HCT116 (cell line): Measurements from ENCODE around the gene CD33. TPM values are rescaled to one million over a fixed set of nuclear protein-coding genes. Genes with fewer than 3 reads are reported as not detected.

ENCODE experiments used
- ATAC-seq: fragments of 200-7000 bp; cut with Tn5 transposase; 2 replicates; pipeline ENCODE4 v1.9.1; 2020; ENCODE audit warnings: mild to moderate bottlenecking, moderate library complexity
- BruUV-seq: library from RNA; stranded (reverse); fragments of 400-500 nt; replicated peaks from 2 replicates; lab custom pipeline; 2021; lab: Mats Ljungman, UMichigan
- CTCF ChIA-PET: fragments of 300-600 bp; sonication (Branson Sonifier 250); formaldehyde crosslinking; loops from one replicate; lab custom pipeline; 2021; ENCODE audit warnings: antibody characterized with exemption; lab: Charles Lee
- POLR2A ChIA-PET: fragments of 300-600, 350-600 bp; sonication (Branson Sonifier 250); formaldehyde crosslinking; loops from one replicate; lab custom pipeline; 2021; ENCODE audit warnings: antibody characterized with exemption; lab: Charles Lee
- RAD21 ChIA-PET, 2 experiments: fragments of 300-600 bp; sonication (Branson Sonifier 250); formaldehyde crosslinking; loops; one replicate each; lab custom pipeline; 2023; ENCODE audit warnings: low total read pairs in 2 of 2; ENCODE audit not compliant: uncharacterized antibody in 2 of 2, unreplicated experiment in 2 of 2, low non-redundant PET in 1 of 2; lab: Charles Lee
- DNase-seq: peaks from one replicate; pipeline ENCODE4 v3.0.0-alpha.2; 2010; ENCODE audit warnings: low read depth, low spot score
- H2AFZ ChIP-seq: fragments of 200-600 bp; shearing (Covaris generic), sonication (generic); 2 replicates; pipeline ENCODE4 v1.6.1; 2017; ENCODE audit warnings: low read depth, mixed run types, mixed read lengths, antibody characterized with exemption, low read length; ENCODE audit not compliant: poor library complexity, severe bottlenecking
- H3K27ac ChIP-seq: 2 replicates; pipeline ENCODE4 v1.5.1; 2012; ENCODE audit warnings: low read depth, low read length
- H3K27me3 ChIP-seq: fragments of 200-600 bp; sonication (generic); 2 replicates; pipeline ENCODE4 v1.6.1; 2016; ENCODE audit warnings: mixed run types, low read length, mixed read lengths; ENCODE audit not compliant: insufficient read depth
- H3K36me3 ChIP-seq, 2 experiments: fragments of 200-500 bp in 1 of 2; fragments of 200-600 bp in 1 of 2; sonication (Bioruptor generic) in 1 of 2; sonication (generic) in 1 of 2; 2 replicates each; pipeline versions ENCODE4 v1.5.1 to v1.6.1; 2014 to 2016; ENCODE audit warnings: low read length in 2 of 2, inconsistent platforms in 1 of 2, mixed read lengths in 1 of 2, mixed run types in 1 of 2; ENCODE audit not compliant: insufficient read depth in 2 of 2, control insufficient read depth in 1 of 2
- H3K4me1 ChIP-seq, 2 experiments: fragments of 200-600 bp in 1 of 2; sonication (generic) in 1 of 2; 2 replicates each; pipeline versions ENCODE4 v1.5.1 to v1.6.1; 2012 to 2017; ENCODE audit warnings: low read length in 2 of 2, inconsistent platforms in 1 of 2, mild to moderate bottlenecking in 1 of 2, mixed read lengths in 1 of 2, mixed run types in 1 of 2, moderate library complexity in 1 of 2; ENCODE audit not compliant: insufficient read depth in 2 of 2, control insufficient read depth in 1 of 2
- H3K4me2 ChIP-seq: fragments of 200-600 bp; sonication (generic); 2 replicates; pipeline ENCODE4 v1.6.1; 2017; ENCODE audit warnings: mixed run types, low read length, mixed read lengths
- H3K4me3 ChIP-seq, 2 experiments: fragments of 200-600 bp in 1 of 2; sonication (generic) in 1 of 2; replicated peaks in 1 of 2; 2 replicates each; pipeline ENCODE4 v1.5.1; 2011 to 2016; ENCODE audit warnings: low read length in 2 of 2, control low read depth in 1 of 2, low read depth in 1 of 2, mild to moderate bottlenecking in 1 of 2, mixed read lengths in 1 of 2, mixed run types in 1 of 2
- H3K79me2 ChIP-seq: fragments of 200-600 bp; sonication (generic); 2 replicates; pipeline ENCODE4 v1.6.1; 2017; ENCODE audit warnings: mild to moderate bottlenecking, mixed run types, low read length, moderate library complexity, mixed read lengths; ENCODE audit not compliant: insufficient read depth
- H3K9ac ChIP-seq: fragments of 200-600 bp; sonication (generic); 2 replicates; pipeline ENCODE4 v1.6.1; 2016; ENCODE audit warnings: low read length, mixed read lengths
- H3K9me2 ChIP-seq: fragments of 200-600 bp; sonication (generic), shearing (Covaris generic); 2 replicates; pipeline ENCODE4 v1.6.1; 2017; ENCODE audit warnings: mixed run types, mild to moderate bottlenecking, moderate library complexity; ENCODE audit not compliant: insufficient read depth
- H3K9me3 ChIP-seq, 2 experiments: fragments of 200-500 bp in 1 of 2; fragments of 200-600 bp in 1 of 2; sonication (Bioruptor generic) in 1 of 2; sonication (generic) in 1 of 2; 2 replicates each; pipeline ENCODE4 v1.6.1; 2014 to 2017; ENCODE audit warnings: low read length in 2 of 2, mixed read lengths in 2 of 2, inconsistent platforms in 1 of 2, low read depth in 1 of 2, mild to moderate bottlenecking in 1 of 2, mixed run types in 1 of 2, moderate library complexity in 1 of 2; ENCODE audit not compliant: control insufficient read depth in 1 of 2, insufficient read depth in 1 of 2
- H4K20me1 ChIP-seq: fragments of 200-600 bp; sonication (generic), shearing (Covaris generic); 2 replicates; pipeline ENCODE4 v1.6.1; 2017; ENCODE audit warnings: mixed run types, mild to moderate bottlenecking, moderate library complexity; ENCODE audit not compliant: insufficient read depth
- EZH2phosphoT487 ChIP-seq: fragments of 200-600 bp; IDR thresholded peaks from 2 replicates; pipeline ENCODE4 v1.6.1; 2018; ENCODE audit warnings: antibody characterized with exemption, borderline replicate concordance
- JUND ChIP-seq: IDR thresholded peaks from 2 replicates; pipeline ENCODE4 v1.6.1; 2012
- POLR2AphosphoS5 ChIP-seq: IDR thresholded peaks from 2 replicates; pipeline ENCODE4 v1.6.1; 2011; ENCODE audit warnings: mild to moderate bottlenecking, low read depth, low read length, moderate library complexity
- RAD21 ChIP-seq: IDR thresholded peaks from 2 replicates; pipeline ENCODE4 v1.6.1; 2012; ENCODE audit warnings: low read depth, mild to moderate bottlenecking
- SIN3A ChIP-seq: IDR thresholded peaks from 2 replicates; pipeline ENCODE4 v1.6.1; 2012; ENCODE audit warnings: low read depth
- SP1 ChIP-seq: IDR thresholded peaks from 2 replicates; pipeline ENCODE4 v1.6.1; 2012; ENCODE audit warnings: low read depth
- TCF7L2 ChIP-seq: IDR thresholded peaks from 2 replicates; pipeline ENCODE4 v1.7.0; 2011; ENCODE audit warnings: borderline replicate concordance, inconsistent platforms; ENCODE audit not compliant: insufficient read depth, insufficient read length; ENCODE audit errors: extremely low read depth
- ZNF274 ChIP-seq: fragments of 200-500 bp; sonication (Bioruptor generic); IDR thresholded peaks from 2 replicates; pipeline ENCODE4 v1.6.1; 2014; ENCODE audit warnings: mild to moderate bottlenecking, low read depth, low read length, inconsistent platforms
- intact Hi-C: fragments of 100-400 bp; cut with micrococcal nuclease; formaldehyde crosslinking; loops from 2 replicates; pipeline ENCODE4 v1.10.0; 2022
- total RNA-seq: library from RNA; stranded (reverse); gene quantifications from one replicate; pipeline ENCODE4 v1.2.1, GENCODE V29; 2021; ENCODE audit not compliant: unreplicated experiment
- TF ChIP-seq, protein P1 (sequence below): IDR thresholded peaks from 2 replicates; pipeline ENCODE4 v1.6.1; 2012
- TF ChIP-seq, protein P2 (sequence below), 3 experiments: fragments of 200-600 bp in 1 of 3; sonication (generic) in 1 of 3; IDR thresholded peaks in 2 of 3; conservative IDR thresholded peaks in 1 of 3; 2 replicates each; pipeline ENCODE4 v1.5.1; 2012 to 2017; ENCODE audit warnings: low read depth in 2 of 3, low read length in 2 of 3, antibody characterized with exemption in 1 of 3, borderline replicate concordance in 1 of 3, control low read depth in 1 of 3, mild to moderate bottlenecking in 1 of 3, mixed read lengths in 1 of 3, mixed run types in 1 of 3, moderate library complexity in 1 of 3; ENCODE audit not compliant: insufficient read depth in 1 of 3
- TF ChIP-seq, protein P3 (sequence below): IDR thresholded peaks from 2 replicates; pipeline ENCODE4 v1.6.1; 2012

The CD33 gene
- total RNA-seq, 1 experiment from 2014 or later: 3.1 TPM

DNA sequence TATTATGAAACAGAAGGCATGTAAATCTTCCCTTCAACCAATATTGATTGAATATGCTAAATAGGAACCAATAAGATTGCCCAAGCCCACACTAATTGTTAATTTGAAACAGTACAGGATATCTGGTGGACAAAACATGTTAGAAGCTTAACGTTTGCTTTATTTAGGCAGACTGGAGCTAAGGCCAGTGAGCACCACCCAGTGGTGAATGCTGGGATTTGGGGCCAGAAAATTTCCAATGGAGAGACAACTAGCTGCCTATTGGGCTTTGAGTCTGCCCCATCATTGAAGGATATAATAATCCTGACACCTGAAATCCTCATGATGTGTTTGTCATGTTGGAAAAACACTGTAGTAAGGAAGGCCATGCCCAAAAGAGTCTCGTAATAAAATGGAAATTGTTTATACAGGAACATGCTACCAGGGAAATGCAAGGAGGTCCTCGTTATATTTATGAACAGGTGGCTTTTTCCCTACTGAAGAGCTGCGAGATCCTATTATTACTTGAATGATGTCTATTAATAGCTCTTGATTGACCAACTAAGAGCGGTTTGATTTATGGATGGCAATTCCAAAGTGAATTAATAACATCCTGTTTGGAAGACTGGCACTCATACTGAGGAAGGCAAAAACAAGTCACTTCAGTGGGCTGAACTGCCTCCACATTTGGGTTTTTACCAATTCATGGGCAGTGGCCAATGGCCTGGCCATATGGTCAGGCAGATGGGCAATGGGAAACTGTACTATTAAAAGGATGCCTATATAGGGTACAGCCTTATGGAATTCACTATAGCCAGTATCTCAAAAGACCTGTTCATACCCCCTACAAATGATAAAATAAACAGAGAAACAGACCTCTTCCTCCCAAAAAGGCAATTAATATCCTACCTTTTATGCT, 34.7 kb downstream of the CD33 start:
- TF ChIP-seq POLR2AphosphoS5 (no peak), ZNF274 (no peak), RAD21 (peak; percentile 71), TCF7L2 (no peak), JUND (no peak), SIN3A (no peak), SP1 (no peak), EZH2phosphoT487 (no peak)
- TF ChIP-seq, protein P1, sequence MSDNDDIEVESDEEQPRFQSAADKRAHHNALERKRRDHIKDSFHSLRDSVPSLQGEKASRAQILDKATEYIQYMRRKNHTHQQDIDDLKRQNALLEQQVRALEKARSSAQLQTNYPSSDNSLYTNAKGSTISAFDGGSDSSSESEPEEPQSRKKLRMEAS: no peak
- TF ChIP-seq, protein P2, sequence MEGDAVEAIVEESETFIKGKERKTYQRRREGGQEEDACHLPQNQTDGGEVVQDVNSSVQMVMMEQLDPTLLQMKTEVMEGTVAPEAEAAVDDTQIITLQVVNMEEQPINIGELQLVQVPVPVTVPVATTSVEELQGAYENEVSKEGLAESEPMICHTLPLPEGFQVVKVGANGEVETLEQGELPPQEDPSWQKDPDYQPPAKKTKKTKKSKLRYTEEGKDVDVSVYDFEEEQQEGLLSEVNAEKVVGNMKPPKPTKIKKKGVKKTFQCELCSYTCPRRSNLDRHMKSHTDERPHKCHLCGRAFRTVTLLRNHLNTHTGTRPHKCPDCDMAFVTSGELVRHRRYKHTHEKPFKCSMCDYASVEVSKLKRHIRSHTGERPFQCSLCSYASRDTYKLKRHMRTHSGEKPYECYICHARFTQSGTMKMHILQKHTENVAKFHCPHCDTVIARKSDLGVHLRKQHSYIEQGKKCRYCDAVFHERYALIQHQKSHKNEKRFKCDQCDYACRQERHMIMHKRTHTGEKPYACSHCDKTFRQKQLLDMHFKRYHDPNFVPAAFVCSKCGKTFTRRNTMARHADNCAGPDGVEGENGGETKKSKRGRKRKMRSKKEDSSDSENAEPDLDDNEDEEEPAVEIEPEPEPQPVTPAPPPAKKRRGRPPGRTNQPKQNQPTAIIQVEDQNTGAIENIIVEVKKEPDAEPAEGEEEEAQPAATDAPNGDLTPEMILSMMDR (IDR thresholded peaks at IDR 0.05 in 2 of 3, conservative IDR thresholded peaks at IDR 0.05 in 1 of 3; ENCODE audit: borderline replicate concordance in 1 of 3, insufficient read depth in 1 of 3, low read depth in 2 of 3, low read length in 2 of 3): peak; percentile 73 to 87 (median 84)
- TF ChIP-seq, protein P3, sequence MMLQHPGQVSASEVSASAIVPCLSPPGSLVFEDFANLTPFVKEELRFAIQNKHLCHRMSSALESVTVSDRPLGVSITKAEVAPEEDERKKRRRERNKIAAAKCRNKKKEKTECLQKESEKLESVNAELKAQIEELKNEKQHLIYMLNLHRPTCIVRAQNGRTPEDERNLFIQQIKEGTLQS: no peak
- H2AFZ ChIP-seq: no peak overlapping the region
- CTCF ChIA-PET: interaction anchor here (0.7 to 2.3 kb wide), 11 partner anchors 11 to 397 kb away, joined by 3 to 12 read pairs (median 4); no protein-coding TSS in a partner anchor
- H3K9me3 ChIP-seq: no peaks in the 10 kb centered on the region
- H3K36me3 ChIP-seq: no peaks in the 10 kb centered on the region
- H3K79me2 ChIP-seq: no peaks in the 10 kb centered on the region
- no peaks in the 10 kb centered on the region for H3K4me1 ChIP-seq
- no peaks in the 10 kb centered on the region for H4K20me1 ChIP-seq
- DNase-seq (peak; percentile 41), ATAC-seq (peak; percentile 92)
- RAD21 ChIA-PET: interaction anchor here in 1 of 2 experiments (0.6 kb wide), 1 partner anchor 100 kb away, joined by 3 read pairs; no protein-coding TSS in a partner anchor
- no peak overlapping the region for H3K4me3 ChIP-seq
- no peaks in the 10 kb centered on the region for H3K9me2 ChIP-seq
- no peak overlapping the region for H3K9ac ChIP-seq
- no peaks in the 10 kb centered on the region; the same call in 1 of the 2 replicates for H3K27me3 ChIP-seq
- intact Hi-C loops: loop anchor here (1.0 kb wide), 1 partner anchor 101 kb away; no protein-coding TSS in a partner anchor
- no TSS peak for BruUV-seq
- POLR2A ChIA-PET: no interaction called here
- H3K27ac ChIP-seq: no peak overlapping the region
- no peak overlapping the region for H3K4me2 ChIP-seq
